HepG2 (cell line): ENCODE results near the gene EYA4. TPM values are rescaled to one million over a fixed set of nuclear protein-coding genes. Genes with fewer than 3 reads are reported as not detected.

Experiments
- ATAC-seq: fragments of 200-7000 bp; cut with Tn5 transposase; 3 replicates; pipeline ENCODE4 v1.9.1; 2020; ENCODE audit warnings: mild to moderate bottlenecking, moderate library complexity
- BruUV-seq: library from RNA; stranded (reverse); fragments of 400-500 nt; replicated peaks from 2 replicates; lab custom pipeline; 2021; lab: Mats Ljungman, UMichigan
- CTCF ChIA-PET: fragments of 300-600 bp; formaldehyde crosslinking; extraction: SDS; loops from one replicate; lab custom pipeline; 2021; ENCODE audit warnings: low total read pairs, inconsistent platforms, low intra/inter-chr PET ratio; lab: Yijun Ruan, JAX
- POLR2A ChIA-PET: fragments of 350-600 bp; sonication (Branson Sonifier 250); formaldehyde crosslinking; loops from one replicate; lab custom pipeline; 2020; ENCODE audit warnings: antibody characterized with exemption, inconsistent platforms; lab: Yijun Ruan, JAX
- DNase-seq: peaks from one replicate; pipeline ENCODE4 v3.0.0-alpha.2; 2015; ENCODE audit warnings: low spot score
- FAIRE-seq: peaks from 3 replicates; lab custom pipeline; 2011; peaks lifted over from hg19 to GRCh38; lab: Jason Lieb, UNC
- H2AFZ ChIP-seq: one replicate; pipeline ENCODE4 v1.6.1; 2011; ENCODE audit warnings: low read length, inconsistent platforms
- H3K27ac ChIP-seq: fragments of 300-600 bp; 3 replicates; pipeline ENCODE4 v1.8.0; 2011; ENCODE audit warnings: mixed run types, mild to moderate bottlenecking, mixed read lengths, low read length, inconsistent platforms; ENCODE audit not compliant: insufficient read depth; ENCODE audit errors: extremely low read length
- H3K27me3 ChIP-seq, 2 experiments: fragments of 200-600 bp in 1 of 2; 2 replicates in 1 of 2; 3 replicates in 1 of 2; pipeline versions ENCODE4 v1.6.0 to v1.8.0; 2011; ENCODE audit warnings: low read length in 2 of 2, mild to moderate bottlenecking in 2 of 2, moderate library complexity in 2 of 2, inconsistent platforms in 1 of 2; ENCODE audit not compliant: insufficient read depth in 2 of 2, control insufficient read depth in 1 of 2
- H3K36me3 ChIP-seq, 2 experiments: fragments of 200-600 bp in 1 of 2; replicated peaks in 1 of 2; 2 replicates in 1 of 2; 3 replicates in 1 of 2; pipeline versions ENCODE4 v1.5.1 to v1.8.0; 2011; ENCODE audit warnings: low read length in 2 of 2, inconsistent platforms in 1 of 2; ENCODE audit not compliant: insufficient read depth in 2 of 2, control insufficient read depth in 1 of 2
- H3K4me1 ChIP-seq: 2 replicates; pipeline ENCODE4 v1.5.1; 2012; ENCODE audit warnings: low read length, inconsistent platforms; ENCODE audit not compliant: insufficient read depth
- H3K4me2 ChIP-seq: 2 replicates; pipeline ENCODE4 v1.6.0; 2011; ENCODE audit warnings: low read depth, low read length, inconsistent platforms
- H3K4me3 ChIP-seq, 3 experiments: fragments of 200-600 bp in 1 of 3; sonication (generic), shearing (Covaris generic) in 1 of 3; replicated peaks in 1 of 3; 2 replicates each; pipeline ENCODE4 v1.5.1; 2011 to 2016; ENCODE audit warnings: low read length in 3 of 3, inconsistent platforms in 2 of 3, low read depth in 2 of 3, mild to moderate bottlenecking in 2 of 3, control low read depth in 1 of 3, mixed read lengths in 1 of 3; ENCODE audit not compliant: insufficient read depth in 1 of 3
- H3K79me2 ChIP-seq: one replicate; pipeline ENCODE4 v1.6.1; 2011; ENCODE audit warnings: low read length, inconsistent platforms; ENCODE audit not compliant: insufficient read depth
- H3K9ac ChIP-seq: 2 replicates; pipeline ENCODE4 v1.6.0; 2011; ENCODE audit warnings: mild to moderate bottlenecking, low read depth, low read length, inconsistent platforms; ENCODE audit not compliant: insufficient read depth
- H3K9me3 ChIP-seq: 2 replicates; pipeline ENCODE4 v1.5.1; 2012; ENCODE audit warnings: mild to moderate bottlenecking, low read length
- H4K20me1 ChIP-seq: 2 replicates; pipeline ENCODE4 v1.6.0; 2011; ENCODE audit warnings: inconsistent platforms, mild to moderate bottlenecking, low read length, moderate library complexity; ENCODE audit not compliant: insufficient read depth
- ATF1 ChIP-seq: IDR thresholded peaks from 2 replicates; pipeline ENCODE4 v1.6.1; 2016; ENCODE audit warnings: mild to moderate bottlenecking, control low read depth
- HCFC1 ChIP-seq: fragments of 150-350 bp; IDR thresholded peaks from 2 replicates; pipeline ENCODE4 v1.6.1; 2014; ENCODE audit warnings: low read depth, low read length
- NCOR1 ChIP-seq: fragments of 200-600 bp; sonication (generic); IDR thresholded peaks from 2 replicates; pipeline ENCODE4 v1.7.0; 2017; ENCODE audit warnings: antibody characterized with exemption, low read length, borderline replicate concordance
- NR2F6 ChIP-seq, 2 experiments: IDR thresholded peaks; 2 replicates each; pipeline ENCODE4 v1.6.1; 2016; ENCODE audit warnings: antibody characterized with exemption in 1 of 2, mild to moderate bottlenecking in 1 of 2
- PRDM15 ChIP-seq: sonication (generic); formaldehyde crosslinking; IDR thresholded peaks from 2 replicates; pipeline ENCODE4 v1.4.0; 2020; ENCODE audit warnings: missing genetic modification reagents
- TCF7L2 ChIP-seq: IDR thresholded peaks from 2 replicates; pipeline ENCODE4 v1.6.1; 2011; ENCODE audit warnings: mild to moderate bottlenecking, low read depth, low read length, moderate library complexity
- ZMYM2 ChIP-seq: sonication (generic); formaldehyde crosslinking; IDR thresholded peaks from 2 replicates; pipeline ENCODE4 v1.8.0; 2022; ENCODE audit warnings: mild to moderate bottlenecking, missing genetic modification reagents
- ZNF33B ChIP-seq: sonication (generic); formaldehyde crosslinking; IDR thresholded peaks from 2 replicates; pipeline ENCODE4 v1.5.1; 2020; ENCODE audit warnings: mild to moderate bottlenecking, missing genetic modification reagents
- ZNF383 ChIP-seq: sonication (generic); formaldehyde crosslinking; IDR thresholded peaks from 2 replicates; pipeline ENCODE4 v1.4.0; 2020; ENCODE audit warnings: missing genetic modification reagents, mild to moderate bottlenecking, borderline replicate concordance
- ZNF724P ChIP-seq: sonication (generic); formaldehyde crosslinking; IDR thresholded peaks from 2 replicates; pipeline ENCODE4 v1.8.0; 2022; ENCODE audit warnings: missing genetic modification reagents, borderline replicate concordance
- WGBS: methylation state at CpG from one replicate; pipeline ENCODE4 v1.1.6; 2017; ENCODE audit warnings: low lambda C conversion rate; 5-methylcytosine and 5-hydroxymethylcytosine counted together
- in situ Hi-C: cut with HindIII; loops from 2 replicates; pipeline ENCODE4 v1.10.0; 2017; ENCODE audit warnings: low pct_unique_long_range_greater_than_20kb; ENCODE audit not compliant: extremely low pct_ligation_motif_present
- intact Hi-C: fragments of 100-400 bp; cut with micrococcal nuclease; formaldehyde crosslinking; loops from one replicate; pipeline ENCODE4 v1.10.0; 2022; ENCODE audit not compliant: unreplicated experiment
- polyA plus RNA-seq, 8 experiments: library from polyadenylated mRNA; depleted of rRNA in 3 of 8; stranded (reverse) in 7 of 8; unstranded in 1 of 8; fragments of >200 nt; fragmentation: Illumina TruSeq in 4 of 8; extraction: Trizol in 4 of 8; gene quantifications; 2 replicates each; pipeline versions ENCODE4 v1.2.1 to v1.2.3, GENCODE V29; 2011 to 2016; ENCODE audit warnings: low read depth in 4 of 8, missing spikeins in 1 of 8, mixed read lengths in 1 of 8; ENCODE audit not compliant: insufficient read depth in 1 of 8
- total RNA-seq, 5 experiments: library from RNA; depleted of rRNA; stranded (reverse); fragments of >200 nt; fragmentation: Illumina TruSeq; extraction: Trizol; gene quantifications; 2 replicates each; pipeline ENCODE4 v1.2.3, GENCODE V29; 2016; ENCODE audit warnings: low read depth in 1 of 5
- TF ChIP-seq, protein P1 (sequence below): sonication (generic); formaldehyde crosslinking; IDR thresholded peaks from 2 replicates; pipeline ENCODE4 v1.4.0; 2020; ENCODE audit warnings: mild to moderate bottlenecking, missing genetic modification reagents
- TF ChIP-seq, protein P2 (sequence below): sonication (generic); formaldehyde crosslinking; IDR thresholded peaks from 2 replicates; pipeline ENCODE4 v1.9.0; 2021; ENCODE audit warnings: missing genetic modification reagents, mild to moderate bottlenecking, borderline replicate concordance

Gene EYA4
- total and polyA plus RNA-seq, 2 of the 13 experiments (the other 11 are each of a cell fraction or from before 2014, with no cell fraction given): not detected

GRCh38 chr6:133396233-133396983 is 155.3 kb downstream of the EYA4 start:
- 11% methylated on average over 6 of the region's 6 CpGs for WGBS
- Histone ChIP-seq H3K79me2 (no peaks in the 10 kb centered on the region), H3K4me2 (no peak overlapping the region), H3K9ac (no peak overlapping the region)
- no peak for DNase-seq
- no peak for FAIRE-seq
- TF ChIP-seq NCOR1: no peak
- TF ChIP-seq TCF7L2: 0 out of 2 replicates have a peak, but pooled peaks have one; percentile 19
- TF ChIP-seq, all 625 proteins: peak for 1
- H4K20me1 ChIP-seq: no peaks in the 10 kb centered on the region
- H3K36me3 ChIP-seq: no peaks in the 10 kb centered on the region
- ChIA-PET POLR2A (no interaction called here), CTCF (no interaction called here)
- no peak overlapping the region for H3K27ac ChIP-seq
- in situ Hi-C loops (no loop called here), intact Hi-C loops (no loop called here)
- no TSS peak for BruUV-seq
- no peaks in the 10 kb centered on the region for H3K9me3 ChIP-seq
- H2AFZ ChIP-seq: no peak overlapping the region
- no peak overlapping the region for H3K4me3 ChIP-seq
- H3K27me3 ChIP-seq: no peaks in the 10 kb centered on the region
- ATAC-seq: no peak
- H3K4me1 ChIP-seq: no peaks in the 10 kb centered on the region

- Histone ChIP-seq H3K79me2 (no peaks in the 10 kb centered on the region), H2AFZ (no peak overlapping the region), H3K9ac (no peak overlapping the region), H3K27ac (no peak overlapping the region), H3K4me1 (no peaks in the 10 kb centered on the region), H3K4me2 (no peak overlapping the region), H3K36me3 (no peaks in the 10 kb centered on the region), H3K9me3 (no peaks in the 10 kb centered on the region), H3K27me3 (no peaks in the 10 kb centered on the region), H4K20me1 (no peaks in the 10 kb centered on the region), H3K4me3 (no peak overlapping the region)
- in situ Hi-C loops: no loop called here
- FAIRE-seq (no peak), ATAC-seq (no peak), DNase-seq (no peak)
- ChIA-PET CTCF (no interaction called here), POLR2A (no interaction called here)
- intact Hi-C loops: no loop called here
- no TSS peak for BruUV-seq
- TF ChIP-seq HCFC1: no peak
- TF ChIP-seq, protein P1, sequence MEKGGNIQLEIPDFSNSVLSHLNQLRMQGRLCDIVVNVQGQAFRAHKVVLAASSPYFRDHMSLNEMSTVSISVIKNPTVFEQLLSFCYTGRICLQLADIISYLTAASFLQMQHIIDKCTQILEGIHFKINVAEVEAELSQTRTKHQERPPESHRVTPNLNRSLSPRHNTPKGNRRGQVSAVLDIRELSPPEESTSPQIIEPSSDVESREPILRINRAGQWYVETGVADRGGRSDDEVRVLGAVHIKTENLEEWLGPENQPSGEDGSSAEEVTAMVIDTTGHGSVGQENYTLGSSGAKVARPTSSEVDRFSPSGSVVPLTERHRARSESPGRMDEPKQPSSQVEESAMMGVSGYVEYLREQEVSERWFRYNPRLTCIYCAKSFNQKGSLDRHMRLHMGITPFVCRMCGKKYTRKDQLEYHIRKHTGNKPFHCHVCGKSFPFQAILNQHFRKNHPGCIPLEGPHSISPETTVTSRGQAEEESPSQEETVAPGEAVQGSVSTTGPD (CRISPR knock-in tag): no peak
- TF ChIP-seq NR2F6 (IDR thresholded peaks at IDR 0.05): no peak
- no peak for TF ChIP-seq NR2F6 (CRISPR knock-in tag; IDR thresholded peaks at IDR 0.05)
- TF ChIP-seq ZNF33B (CRISPR knock-in tag): no peak
- no peak for TF ChIP-seq ZNF383
- no peak for TF ChIP-seq ZMYM2 (CRISPR knock-in tag)
- no peak for TF ChIP-seq PRDM15 (CRISPR knock-in tag)
- no peak for TF ChIP-seq ATF1 (CRISPR knock-in tag)
- TF ChIP-seq ZNF724P (CRISPR knock-in tag): no peak
- TF ChIP-seq, protein P2, sequence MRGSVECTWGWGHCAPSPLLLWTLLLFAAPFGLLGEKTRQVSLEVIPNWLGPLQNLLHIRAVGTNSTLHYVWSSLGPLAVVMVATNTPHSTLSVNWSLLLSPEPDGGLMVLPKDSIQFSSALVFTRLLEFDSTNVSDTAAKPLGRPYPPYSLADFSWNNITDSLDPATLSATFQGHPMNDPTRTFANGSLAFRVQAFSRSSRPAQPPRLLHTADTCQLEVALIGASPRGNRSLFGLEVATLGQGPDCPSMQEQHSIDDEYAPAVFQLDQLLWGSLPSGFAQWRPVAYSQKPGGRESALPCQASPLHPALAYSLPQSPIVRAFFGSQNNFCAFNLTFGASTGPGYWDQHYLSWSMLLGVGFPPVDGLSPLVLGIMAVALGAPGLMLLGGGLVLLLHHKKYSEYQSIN (CRISPR knock-in tag): no peak
Measured at GRCh38 chr6:133396984-133397348, 155.8 kb downstream of the EYA4 start.
